Glomerular endothelial cell (primary cell): ENCODE results near the gene CD7. TPM values are rescaled to one million over a fixed set of nuclear protein-coding genes. Genes with fewer than 3 reads are reported as not detected.

Experiments
- DNase-seq: peaks from one replicate; pipeline ENCODE4 v3.0.0-alpha.2; 2011; ENCODE audit warnings: low read depth, low spot score; ENCODE audit errors: extremely low read depth
- total RNA-seq: library from RNA; depleted of rRNA; stranded (reverse); fragments of >200 nt; gene quantifications from 2 replicates; pipeline ENCODE4 v1.2.3, GENCODE V29; 2015

The CD7 gene
- total RNA-seq, 1 donor from 2014 or later = not detected

GRCh38 chr17:82300707-82301270 lies 16.6 kb downstream of the CD7 start:
- DNase-seq = no peak

- no peak for DNase-seq
Measured at GRCh38 chr17:82300228-82300627, 17.2 kb downstream of the CD7 start.

GRCh38 chr17:82299452-82299851 lies 18.0 kb downstream of the CD7 start:
- DNase-seq = no peak

DNA sequence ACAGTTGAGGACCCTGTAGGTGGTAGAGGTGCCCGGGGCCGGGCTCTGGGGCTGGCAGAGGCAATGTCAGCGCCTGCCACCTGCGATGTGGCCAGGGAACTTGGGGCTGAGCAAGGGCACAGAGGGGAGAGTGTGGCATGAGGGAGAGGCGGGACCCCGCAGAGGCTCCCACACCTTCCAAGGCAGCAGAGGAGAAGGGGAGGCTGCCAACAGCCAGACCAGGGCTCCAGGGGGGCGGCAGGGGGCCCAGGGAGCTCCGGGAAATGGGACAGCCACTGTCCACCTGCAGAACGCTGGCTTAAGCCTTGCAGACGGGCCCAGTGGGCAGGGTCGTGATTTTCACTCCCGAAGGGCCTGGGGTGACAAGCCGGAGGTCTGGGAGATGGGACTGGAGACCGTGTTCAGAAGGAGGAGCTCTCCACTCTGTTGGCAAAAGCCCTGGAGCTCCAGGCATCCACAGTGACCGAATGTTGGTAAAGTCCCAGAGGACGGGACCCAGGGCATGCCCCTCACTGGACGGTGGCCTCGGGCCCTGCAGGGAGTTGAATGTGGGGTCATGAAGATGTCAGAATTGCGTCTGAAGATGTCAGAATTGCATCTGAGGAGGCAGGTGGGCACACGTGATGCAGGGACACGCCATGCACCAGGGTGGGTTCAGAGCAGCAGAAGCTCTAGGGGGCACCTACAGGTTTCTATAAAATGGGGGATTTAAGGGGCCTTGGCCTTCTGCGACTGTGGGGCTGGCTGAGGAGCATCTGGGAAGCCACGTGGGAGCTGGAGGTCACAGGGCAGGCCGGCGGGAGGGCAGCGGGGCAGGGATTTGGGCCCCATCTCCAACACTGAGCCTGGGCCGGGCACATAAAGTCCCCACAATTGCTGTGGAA lies 18.6 kb downstream of the CD7 start:
- no peak for DNase-seq

DNA sequence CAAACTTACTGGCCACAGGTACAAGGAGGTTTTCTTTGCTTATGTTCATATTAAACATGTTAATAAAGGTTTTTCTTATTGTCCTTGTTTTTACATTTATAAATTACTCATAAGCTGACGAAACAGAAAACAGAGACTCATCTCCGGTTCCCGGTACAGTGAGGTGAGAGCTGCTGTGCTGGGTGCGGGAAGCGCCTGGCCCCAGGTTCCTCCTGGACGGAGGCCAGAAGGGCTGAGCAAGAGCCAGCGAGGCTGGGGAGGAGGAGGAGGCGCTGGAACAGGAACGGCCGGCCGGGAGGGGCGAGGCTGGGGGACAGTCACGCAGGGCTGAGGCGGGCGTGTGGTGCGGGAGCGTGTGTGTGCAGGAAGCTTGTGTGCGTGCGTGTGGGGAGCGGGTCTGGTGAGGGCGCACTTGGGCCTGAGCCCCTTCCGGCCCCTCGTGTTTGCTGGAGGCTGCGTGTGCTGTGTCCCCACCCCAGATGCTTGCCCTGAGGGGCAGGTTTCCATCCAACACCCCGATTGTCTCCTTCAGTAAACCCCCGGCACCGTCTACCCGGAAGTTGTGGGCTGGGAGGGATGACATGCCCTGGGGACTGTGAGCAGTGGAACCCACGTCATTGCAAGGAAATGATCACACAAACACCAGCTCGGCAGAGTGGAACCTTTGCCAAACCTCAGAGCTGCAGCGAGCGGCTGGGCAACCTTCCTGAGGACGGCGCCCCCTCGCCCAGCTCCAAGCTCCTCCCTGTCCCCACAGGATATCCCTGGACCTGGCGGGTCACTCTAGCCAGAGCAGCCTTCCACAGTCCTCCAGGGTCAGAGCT lies 19.5 kb downstream of the CD7 start:
- DNase-seq = peak; percentile 68

- peak; percentile 61 for DNase-seq
Measured at GRCh38 chr17:82297280-82297713, 20.1 kb downstream of the CD7 start.

DNA sequence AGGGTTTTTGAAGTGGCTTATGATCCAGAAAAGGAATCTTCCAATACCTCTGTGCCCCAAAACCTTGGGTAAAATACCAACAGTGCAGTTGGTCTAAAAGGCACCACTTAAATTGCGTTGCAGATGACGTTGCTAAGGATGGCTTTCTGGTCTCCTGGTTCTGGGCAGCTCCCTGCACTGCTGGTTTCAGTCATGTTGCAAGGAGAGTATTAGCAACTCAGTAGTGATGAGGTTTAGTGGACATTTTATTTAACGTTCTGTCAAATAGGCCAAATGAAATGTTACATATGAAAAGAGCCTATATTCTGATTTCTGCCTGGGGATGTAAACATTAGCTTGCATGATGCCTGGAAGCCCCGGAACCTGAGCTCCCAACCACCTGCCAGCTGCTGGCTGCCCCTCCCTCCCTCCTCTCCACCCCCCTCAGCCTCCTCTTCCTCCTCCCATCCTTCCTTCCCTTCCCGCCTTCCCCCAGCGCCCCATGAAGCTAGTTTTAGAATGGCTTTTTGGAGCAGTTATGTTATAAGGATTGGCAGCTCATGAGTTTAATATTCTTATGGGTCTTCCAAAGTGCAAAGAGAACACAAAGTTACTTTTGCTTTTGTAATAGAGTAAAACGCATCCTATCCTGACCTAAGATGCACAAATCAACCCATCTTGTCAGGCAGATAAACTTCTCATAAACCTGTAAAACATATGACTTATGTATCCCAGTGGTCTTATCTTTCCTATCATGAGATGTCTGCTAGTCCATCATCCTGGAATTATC lies 20.7 kb downstream of the CD7 start:
- no peak for DNase-seq

DNA sequence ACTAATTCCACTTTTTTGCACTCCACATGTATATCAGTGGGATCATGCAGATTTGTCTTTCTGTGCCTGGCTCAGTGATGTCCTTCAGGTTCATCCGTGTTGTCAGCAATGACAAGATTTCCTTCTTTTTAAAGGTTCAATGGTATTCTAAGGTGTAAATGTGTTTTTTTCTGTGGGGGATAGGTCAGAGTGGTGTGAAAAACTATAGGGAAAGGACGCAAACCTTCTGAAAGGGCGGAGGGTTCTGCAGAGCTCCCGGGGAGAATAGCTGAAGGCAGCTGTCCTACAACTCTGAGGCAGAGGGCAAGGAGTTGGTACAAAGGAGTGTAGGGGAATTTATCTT lies 22.0 kb downstream of the CD7 start:
- DNase-seq = no peak

GRCh38 chr17:82294064-82294773 lies 23.2 kb downstream of the CD7 start:
- DNase-seq = no peak

GRCh38 chr17:82292251-82293154 lies 24.9 kb downstream of the CD7 start:
- peak; percentile 84 for DNase-seq

DNA sequence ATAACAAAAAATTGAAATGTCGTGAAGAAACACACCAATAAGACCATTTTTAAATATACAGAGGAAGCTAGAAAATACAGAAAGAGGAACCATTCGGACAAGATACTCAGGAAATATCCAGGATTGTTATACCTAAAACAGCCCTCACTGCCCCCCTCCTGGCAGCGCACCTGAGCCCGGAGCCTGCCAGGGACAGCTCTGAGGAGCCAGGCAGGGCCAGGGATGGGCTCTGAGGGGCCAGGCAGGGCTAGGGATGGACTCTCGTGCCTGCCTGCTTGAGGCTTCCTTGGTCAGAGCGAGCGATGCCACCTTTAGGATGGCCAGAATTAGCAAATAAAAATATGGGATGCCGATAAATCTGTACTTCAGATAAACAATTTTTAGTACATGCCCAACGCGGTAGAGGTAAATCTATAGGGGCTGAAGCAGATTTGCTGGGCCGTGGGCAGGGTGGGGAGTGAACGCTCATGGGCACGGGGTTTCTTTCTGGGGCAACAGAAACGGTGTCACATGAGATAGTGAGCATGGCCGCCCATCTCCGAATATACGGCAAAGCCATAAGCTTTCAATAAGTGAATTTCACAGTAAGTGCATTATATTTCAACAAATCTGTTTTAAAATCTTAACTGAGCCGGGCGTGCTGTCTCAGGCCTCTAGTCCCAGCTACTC lies 25.7 kb downstream of the CD7 start:
- no peak for DNase-seq

DNA sequence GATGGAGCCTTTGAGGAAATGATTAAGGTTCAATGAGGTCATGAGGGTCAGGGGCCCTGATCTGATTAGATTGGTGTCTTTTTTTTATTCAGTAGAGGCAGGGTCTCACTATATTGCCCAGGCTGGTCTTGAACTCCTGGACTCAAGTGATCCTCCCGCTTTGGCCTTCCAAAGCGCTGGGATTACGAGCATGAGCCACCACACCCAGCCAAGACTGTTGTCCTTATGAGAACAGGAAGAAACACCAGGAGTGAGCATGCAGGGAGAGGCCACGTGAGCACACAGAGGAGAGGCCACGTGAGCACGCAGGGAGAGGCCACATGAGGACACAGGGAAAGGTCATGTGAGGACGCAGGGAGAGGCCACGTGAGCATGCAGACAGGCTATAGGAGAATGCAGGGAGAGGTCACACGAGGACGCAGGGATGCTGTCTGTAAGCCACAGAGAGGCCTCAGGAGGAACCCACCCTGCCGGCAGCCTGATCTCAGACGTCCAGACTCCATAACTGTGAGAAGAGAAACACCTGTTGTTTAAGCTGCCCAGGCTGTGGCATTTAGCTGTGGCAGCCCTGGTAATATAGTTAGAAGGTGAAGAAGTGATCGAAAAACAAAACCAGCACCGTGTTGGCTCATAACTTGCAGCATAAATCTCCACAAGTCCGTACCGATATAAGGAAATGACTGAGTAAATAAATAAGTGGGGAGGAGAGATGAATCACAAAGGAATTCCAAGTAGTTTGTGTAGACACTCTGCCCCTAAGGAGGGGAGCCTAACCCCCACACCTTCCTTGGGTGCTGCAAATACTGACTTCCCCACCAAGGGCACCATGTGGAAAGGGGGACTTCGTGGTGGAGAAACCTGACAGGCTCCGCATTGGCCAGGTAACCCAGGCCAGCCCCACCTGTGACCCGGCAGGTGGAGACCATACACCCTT lies 29.3 kb downstream of the CD7 start:
- peak; percentile 60 for DNase-seq

- DNase-seq = no peak
Measured at GRCh38 chr17:82287013-82287867, 30.2 kb downstream of the CD7 start.

DNA sequence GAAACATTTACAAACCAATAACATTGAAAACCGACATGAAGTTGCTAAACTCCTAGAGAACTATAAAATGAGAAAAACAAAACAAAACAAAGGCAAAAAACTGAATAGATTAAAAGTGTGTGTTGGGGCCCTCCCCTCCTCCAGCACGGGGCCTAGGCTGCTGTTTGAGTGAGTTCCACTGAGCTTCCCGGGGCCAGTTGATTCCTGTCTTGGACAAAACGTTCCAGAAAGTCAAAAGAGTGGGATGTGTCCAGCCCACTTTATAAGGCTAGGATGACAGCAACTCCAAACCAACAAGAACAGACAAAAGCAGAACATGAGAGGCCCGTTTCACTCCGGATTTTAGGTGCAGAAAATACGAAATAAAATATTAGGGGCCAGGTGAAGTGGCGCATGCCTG lies 32.3 kb downstream of the CD7 start:
- DNase-seq = no peak

DNA sequence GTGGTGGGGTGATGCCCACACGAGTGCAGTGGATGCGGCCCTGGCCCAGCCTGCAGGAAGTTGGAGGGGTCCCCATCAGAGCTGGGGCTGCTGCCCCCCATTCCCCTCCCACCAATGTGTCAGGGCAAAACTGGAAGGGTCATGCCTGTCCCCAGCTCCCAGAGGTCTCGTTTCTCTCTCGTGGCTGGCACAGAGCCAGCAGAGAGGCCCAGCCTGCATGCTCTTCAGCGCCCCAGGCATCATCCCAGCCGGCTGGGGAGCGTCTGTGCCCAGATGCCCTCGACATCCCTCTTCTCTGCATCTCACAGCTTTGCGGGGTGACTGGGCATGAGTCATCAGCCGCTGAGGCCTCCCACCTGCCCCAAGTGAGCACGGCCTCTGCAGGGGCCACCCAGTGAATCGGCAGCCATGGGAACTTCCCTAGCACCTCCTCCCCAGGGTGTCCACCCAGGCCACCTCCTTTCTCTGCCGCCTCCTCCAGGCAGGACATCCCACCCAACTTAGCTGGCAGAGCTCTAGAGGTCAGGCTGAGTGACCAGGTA lies 34.1 kb downstream of the CD7 start:
- no peak for DNase-seq
